ENCODE measurements around the gene EFNB1.

The EFNB1 gene

DNA sequence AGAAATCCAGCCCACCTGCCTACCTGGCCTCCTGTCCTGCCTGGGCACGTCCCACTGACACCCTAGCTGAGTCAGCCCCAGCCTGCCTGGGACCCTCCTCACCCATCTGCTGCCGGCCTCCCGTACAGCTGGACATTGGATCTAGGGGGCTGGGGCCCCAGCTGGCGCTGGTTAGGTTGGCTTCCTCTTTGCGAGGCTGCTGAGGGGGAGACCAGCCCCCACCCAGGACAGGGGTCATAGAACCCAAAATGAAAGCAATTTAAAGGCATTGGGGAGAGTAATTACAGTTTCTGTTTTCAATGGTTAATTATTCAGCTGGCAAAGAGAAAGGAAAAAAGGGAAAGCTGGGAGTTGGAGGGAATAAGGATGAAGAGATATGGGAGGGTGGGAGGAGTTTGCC, 15.8 kb downstream of the EFNB1 start:
- no peak for DNase-seq

- DNase-seq = no peak
Observed at GRCh38 chrX:68846536-68846935, 17.7 kb downstream of the EFNB1 start.

DNA sequence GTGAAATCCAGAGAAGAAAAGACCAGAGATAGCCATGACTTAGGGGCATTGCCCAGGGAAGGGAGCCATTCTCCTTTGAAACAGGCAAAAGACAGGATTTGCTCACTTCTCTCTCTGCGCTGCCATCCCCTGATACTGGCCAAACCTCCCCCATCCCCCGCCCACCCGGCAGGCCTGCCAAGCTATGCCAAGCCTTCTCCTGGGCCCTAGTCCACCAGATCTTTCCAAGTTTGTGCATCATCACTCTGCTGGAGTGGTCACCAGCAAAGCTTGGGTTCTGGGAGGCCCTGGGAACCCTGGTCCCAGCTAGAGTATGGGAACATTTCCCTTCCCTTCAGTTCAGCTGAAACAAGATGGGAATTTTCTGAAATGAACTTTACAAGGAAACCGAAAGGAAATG, 18.4 kb downstream of the EFNB1 start:
- DNase-seq = no peak

GRCh38 chrX:68848189-68848940, 19.5 kb downstream of the EFNB1 start:
- no peak for DNase-seq

DNA sequence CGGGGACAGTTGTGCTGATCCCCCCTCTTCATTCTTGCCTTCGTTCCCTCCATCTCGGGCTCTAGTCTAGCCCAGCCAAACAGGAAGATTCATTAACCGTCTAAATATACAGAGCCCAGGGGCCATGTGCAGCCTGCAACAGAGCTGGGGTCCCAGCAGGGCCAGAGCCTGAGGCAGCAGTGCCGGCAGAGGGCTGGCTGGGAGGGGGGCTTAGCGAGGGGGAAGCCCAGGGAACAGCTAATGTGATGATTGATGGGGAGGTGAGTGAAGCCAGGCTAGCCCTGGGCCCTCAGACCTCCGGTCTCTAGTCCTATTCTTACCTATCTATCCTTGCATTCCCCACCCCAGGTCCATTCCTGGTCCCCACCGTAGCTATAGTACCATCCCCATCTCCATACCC, 22.3 kb downstream of the EFNB1 start:
- DNase-seq = no peak

GRCh38 chrX:68852046-68852445, 23.2 kb downstream of the EFNB1 start:
- no peak for DNase-seq

GRCh38 chrX:68853665-68854251, 24.9 kb downstream of the EFNB1 start:
- no peak for DNase-seq

- no peak for DNase-seq
Observed at GRCh38 chrX:68865300-68865699, 36.5 kb downstream of the EFNB1 start.

DNA sequence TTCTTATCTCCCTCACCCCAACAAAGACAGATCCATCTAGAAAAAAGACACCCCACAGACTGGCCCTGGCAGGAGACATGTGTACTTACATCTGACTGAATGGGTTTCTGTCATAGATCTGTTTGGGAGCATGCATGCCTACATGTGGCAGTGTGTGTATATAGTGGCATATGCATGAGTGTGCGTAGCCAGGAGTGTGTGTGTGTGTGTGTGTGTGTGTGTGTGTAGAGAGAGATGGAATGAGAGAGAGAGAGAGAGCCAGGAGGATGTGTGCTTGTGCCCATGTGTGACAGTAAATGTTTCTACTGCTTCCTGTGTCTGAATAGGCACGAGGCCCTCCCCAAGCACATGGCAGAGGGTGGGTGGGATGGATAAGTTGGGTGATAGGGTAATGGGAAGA, 37.1 kb downstream of the EFNB1 start:
- no peak for DNase-seq

DNA sequence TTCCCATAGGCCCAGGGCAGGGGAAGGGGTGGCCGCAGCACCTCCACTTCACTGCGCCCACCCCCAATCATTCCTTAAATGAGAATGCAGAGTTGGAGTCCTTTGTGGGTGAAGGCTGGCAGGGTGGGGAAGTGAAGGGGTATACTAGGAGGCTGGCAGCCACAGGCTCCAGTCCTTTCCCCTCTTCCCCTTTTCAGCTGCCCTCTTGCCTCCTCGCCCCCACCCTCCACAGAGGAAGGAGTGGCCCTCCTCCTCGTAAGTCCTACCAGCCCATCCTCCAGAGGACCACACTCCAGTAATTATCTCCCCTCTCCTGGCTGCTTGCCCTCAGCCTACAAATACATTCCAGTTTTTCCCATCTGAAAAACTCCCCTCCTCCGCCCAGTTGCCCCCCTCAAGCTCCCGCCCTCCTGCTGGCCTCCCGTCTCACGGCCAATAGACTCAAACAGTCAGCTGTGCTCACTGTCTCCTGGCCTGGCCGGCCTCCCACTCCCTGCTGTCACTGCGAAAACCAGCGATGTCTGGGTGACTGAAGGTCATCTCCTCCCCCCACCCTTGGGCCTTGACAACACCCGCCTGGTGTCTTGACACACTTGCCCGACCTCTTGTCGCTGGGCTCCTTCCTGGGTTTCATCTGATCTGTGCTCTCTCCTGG, 38.8 kb downstream of the EFNB1 start:
- no peak for DNase-seq

GRCh38 chrX:68868316-68868715, 39.5 kb downstream of the EFNB1 start:
- no peak for DNase-seq

DNA sequence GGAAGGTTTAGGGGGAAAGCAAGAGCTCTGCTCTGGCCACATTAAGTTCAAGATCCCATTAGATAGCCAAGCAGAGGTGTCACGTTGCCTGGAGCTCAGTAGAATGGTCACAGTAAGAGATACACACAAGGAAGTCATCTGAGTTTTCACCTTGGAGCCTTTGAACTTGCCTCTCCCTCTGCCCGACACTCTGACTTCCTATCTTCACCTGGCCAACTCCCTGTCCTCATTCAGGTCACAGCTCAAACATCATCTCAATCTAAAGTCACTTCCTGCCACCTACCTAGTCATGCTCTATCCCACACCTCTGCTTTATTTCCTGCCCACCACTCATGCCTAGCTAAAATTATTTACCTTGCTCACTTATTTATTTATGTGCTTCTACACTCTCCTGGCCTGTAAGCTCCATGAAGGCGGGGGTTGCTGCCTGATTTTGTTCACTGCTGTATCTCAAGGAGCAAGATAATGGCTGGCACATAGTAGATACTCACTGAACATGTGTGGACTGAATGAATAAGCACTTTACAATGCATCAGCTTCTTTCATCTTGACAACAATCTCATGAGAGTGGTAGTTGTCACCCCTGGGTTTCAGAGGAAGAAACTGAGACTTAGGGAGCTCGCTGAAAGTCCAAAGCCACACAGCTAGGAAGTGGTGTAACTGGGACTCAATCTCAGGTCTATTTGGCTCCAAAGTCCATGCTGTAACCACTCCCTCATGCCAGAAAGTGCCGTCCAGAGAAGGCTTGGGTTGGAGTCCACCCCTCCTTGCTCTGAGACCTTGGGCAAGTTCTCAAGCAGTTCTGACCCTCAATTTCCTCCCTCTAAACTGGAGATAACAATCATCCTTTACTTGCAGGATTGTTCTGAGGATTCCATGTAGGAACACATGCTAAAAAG, 40.3 kb downstream of the EFNB1 start:
- no peak for DNase-seq

DNA sequence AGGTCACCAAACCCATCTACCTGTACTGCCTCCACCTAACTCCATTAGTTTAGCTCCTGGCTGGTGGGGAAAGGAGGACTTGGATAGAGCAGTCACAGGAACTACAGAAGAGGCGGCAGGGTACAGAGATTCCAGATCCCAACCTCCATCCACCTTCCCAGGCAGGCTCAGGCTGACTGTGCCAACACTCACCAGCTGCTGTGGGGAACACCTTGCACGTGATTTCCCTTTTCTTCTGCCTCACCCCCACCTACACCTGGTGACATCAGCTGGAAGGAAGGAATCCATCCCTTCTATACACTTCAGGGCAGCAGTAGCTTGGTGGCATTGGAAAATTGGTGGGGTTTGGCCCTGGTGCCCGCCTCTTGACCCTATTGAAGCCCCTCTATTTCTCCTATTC, 41.5 kb downstream of the EFNB1 start:
- no peak for DNase-seq

- no peak for DNase-seq
Observed at GRCh38 chrX:68872171-68872570, 43.4 kb downstream of the EFNB1 start.

DNA sequence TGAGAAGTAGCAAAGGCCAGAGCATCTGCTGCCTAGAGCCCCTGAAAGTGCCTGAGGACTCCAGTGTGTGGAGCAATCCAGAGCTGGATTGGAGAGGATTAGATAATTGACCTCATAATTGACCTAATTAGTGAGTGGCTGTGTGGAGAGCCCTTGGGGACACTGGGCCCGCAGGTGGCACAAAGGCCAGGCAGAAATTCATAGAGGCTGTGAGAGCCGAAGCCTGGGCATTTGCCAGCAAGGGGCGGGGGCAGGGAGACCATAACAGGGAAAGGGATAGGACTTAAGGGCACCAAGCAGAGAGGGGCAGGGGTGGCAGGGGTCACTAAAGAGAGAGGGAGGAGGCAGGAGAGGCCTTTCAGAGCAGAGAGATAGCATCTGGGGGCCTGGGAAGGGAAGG, 45.3 kb downstream of the EFNB1 start:
- no peak for DNase-seq

GRCh38 chrX:68876731-68877130, 47.9 kb downstream of the EFNB1 start:
- DNase-seq = no peak

DNA sequence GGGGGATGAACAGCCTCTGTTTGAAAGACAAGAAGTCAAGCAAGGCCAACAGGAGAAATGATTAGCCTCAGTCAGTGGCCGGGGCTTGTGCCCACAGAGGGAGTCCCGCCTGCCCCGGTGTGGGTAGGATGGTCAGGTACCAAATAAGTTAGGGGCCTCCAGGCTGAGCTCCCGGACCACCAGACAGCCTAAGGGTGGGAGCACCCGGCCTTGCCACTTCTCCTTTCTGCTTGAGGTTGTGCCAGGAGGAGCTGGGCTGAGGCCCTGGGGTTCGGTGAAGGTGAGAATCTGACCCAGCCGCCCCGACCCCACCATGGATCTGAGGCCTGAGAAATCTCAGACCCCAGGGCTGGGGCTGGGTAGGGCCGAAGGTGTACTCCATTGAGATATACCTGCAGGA, 48.8 kb downstream of the EFNB1 start:
- DNase-seq = no peak

- DNase-seq = no peak
Observed at GRCh38 chrX:68878977-68879645, 50.3 kb downstream of the EFNB1 start.

DNA sequence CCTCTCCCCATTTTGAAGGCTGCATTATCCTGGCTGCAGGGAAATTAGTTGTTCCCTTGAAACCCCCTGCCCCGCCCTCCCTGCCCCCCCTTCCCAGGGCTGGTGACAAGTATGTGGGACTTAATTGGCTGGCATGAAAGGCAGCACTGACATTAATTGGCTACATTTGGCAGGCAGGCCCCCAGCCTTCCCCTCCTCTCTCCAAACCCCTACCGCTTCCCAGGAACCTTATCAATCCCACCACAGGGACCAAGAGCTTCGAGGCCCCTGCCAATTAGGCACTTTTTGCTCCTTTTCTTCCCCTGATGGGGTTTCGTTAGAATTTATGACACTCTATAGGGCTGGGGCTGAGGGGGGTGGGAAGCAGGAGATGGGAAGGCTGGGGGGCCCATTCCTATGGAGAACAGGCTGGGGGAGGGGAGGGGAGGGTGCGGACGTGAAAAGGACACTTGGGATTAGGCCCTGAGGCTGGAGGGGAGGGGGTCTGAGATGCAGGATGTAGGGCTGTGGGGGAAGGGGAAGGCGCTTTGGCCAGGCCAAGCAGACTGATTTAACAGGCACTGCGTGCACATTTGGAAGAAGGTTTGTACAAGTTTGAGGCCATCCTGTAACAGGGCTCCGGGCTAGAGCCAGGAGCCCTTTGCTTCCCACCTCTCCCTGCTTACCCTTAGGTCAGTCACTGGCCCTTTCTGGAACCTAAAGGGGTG, 52.2 kb downstream of the EFNB1 start:
- DNase-seq = no peak

DNA sequence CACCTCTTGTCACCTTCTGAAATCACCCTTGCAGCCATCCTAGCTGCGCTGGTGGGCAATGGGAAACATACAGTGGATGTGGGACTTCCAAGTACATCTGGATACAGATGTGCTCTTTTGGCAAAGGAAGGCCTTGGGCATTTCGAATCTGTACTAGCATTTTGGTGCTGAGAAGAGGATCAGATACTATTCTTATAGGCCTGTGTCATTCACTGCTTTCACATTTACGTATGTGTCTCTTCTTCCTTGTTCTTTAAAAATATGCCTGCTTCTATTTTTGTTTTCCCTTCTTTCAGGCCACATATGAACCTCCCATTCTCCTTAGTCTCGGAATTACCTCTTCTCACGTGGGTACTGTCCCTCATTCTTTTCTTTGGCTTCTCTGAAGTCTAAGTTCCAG, 53.1 kb downstream of the EFNB1 start:
- no peak for DNase-seq

- no peak for DNase-seq
Observed at GRCh38 chrX:68883800-68884199, 55.0 kb downstream of the EFNB1 start.

DNA sequence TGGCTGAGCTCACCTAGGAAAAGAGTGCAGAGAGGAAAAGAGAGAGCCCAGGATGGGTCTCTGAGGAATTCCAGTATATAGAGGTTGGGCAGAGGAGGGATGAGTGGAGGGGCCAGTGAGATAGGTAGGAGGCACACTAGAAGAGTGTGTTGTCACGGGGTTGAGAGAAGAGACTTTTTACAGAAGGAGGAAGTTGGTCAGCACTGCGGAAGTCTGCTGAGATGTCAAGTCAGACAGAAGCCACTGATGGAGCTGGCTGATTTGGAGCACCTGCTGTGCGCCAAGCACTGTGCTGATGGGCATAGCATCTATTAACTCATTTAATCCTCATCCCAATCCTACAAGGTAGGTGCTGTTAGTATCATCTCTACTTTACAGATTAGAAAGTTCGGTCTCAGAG, 60.4 kb downstream of the EFNB1 start:
- DNase-seq = no peak
